Purkinje cell (primary cell): ENCODE data around the gene LRRD1. TPM values are rescaled to one million over a fixed set of nuclear protein-coding genes. Genes with fewer than 3 reads are reported as not detected.

Source experiments
- polyA plus RNA-seq: library from polyadenylated mRNA; unstranded; fragments of >200 nt; fragmentation: Nextera tagmentation; gene quantifications from 2 replicates; pipeline ENCODE4 v1.2.1, GENCODE V29; 2014

The LRRD1 gene
- not detected in 2 replicates for polyA plus RNA-seq

DNA sequence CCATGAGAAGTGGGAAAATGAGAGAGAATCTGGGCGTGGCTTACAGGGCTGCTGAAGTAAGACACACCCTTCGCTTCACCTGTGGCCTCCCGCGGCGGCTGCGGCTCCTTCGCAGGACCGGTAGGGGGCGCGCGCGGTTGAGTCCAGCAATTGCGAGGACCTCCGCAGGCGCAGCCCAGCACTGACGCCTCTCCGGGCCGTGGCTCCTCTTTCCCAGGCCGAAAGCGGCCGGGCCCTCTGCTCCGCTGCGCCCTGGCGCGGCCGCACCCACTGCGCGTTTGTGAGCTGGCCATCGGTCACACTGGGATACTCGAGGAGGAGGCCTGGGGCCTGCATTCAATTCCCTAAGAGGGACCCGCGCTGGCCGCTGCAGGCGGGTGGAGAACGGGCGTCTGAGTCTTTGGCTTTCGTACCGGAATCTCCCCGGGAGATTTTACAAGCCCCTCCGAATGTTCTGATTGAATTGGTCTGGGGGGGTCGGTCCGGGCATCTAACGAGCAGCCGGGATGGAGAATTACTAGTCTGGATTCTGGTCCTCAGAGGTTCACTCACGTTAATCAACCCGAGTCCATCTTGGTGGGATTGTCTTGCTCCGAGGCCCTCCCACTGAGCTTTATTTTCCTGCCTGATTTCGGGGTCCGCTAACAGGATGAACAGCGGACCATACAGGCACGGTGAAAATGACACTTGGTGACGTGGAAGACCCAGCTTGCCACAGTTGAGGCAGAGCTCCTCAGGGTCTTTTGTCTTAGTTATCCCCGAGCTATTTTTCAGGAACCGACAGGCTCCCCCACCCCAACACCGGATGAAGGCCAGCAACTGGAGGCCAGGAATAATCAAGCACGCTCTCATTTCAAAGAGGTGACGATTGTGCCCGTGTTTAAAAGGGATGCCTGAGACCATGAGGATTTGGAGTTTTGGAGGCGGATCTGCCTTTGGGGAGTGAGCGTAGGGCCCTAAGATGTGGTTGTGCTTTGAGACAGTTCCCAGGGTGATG, at the start of gene LRRD1:
LRRD1 (minus strand) TSS at position 215 of the 997 bp plus-strand sequence. CDS start 13,940 bp downstream, outside the sequence.

DNA sequence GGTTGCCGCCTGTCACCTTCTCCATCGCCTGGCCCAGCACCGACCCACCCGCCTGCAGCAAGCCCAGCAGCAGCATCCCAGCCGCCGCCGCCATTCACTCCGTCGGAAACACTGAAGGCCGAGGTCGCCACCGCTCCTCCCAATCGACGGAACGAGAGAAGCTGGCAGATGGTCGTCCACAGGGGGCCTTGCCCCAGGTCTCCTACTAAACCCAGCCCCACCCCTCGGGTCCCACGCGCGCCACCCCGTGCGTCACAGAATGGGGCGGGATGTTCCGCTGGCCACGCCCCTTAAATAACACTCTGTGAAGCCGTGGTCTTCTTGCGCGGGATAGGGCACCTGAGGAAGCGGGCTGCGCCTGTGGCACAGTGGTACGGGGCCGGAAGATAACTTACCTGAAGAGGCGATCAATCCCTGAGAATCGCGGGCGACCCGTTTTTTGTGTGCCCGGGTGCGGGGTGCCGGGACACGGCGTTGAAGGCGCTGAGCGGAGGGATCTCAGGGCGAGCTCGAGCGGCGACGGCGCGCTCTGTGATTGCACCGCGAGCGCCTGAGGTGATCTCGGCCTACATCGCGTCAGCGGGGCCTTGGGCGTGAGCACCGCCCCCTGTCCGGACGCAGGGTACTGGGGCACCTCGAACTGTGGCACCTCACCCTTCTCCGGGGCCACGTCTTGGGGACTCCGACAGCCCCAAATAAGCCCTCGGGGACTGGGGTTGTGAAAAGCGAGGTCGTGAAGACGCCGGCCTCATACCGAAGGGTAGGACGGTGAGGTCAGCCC, 44.5 kb downstream of the LRRD1 start, which contains the start of gene CYP51A1:
CYP51A1 (minus strand) TSS at position 207 of the 781 bp plus-strand sequence; CDS start at position 94, 113 bp downstream.

Other genes with a start within 250 kb of the LRRD1 start
- 170 and 212 TPM in 2 replicates for gene AKAP9, start 238.3 kb downstream of the LRRD1 start, polyA plus RNA-seq
- 64.1 and 106 TPM in 2 replicates for gene CYP51A1, start 44.7 kb downstream of the LRRD1 start, polyA plus RNA-seq
- 35.2 and 52.7 TPM in 2 replicates for gene KRIT1, start 66.8 kb upstream of the LRRD1 start, polyA plus RNA-seq
- gene ANKIB1, start 66.8 kb upstream of the LRRD1 start, polyA plus RNA-seq = 33.0 and 33.8 TPM in 2 replicates